ENCODE measurements around the gene ATPAF2.

DNA sequence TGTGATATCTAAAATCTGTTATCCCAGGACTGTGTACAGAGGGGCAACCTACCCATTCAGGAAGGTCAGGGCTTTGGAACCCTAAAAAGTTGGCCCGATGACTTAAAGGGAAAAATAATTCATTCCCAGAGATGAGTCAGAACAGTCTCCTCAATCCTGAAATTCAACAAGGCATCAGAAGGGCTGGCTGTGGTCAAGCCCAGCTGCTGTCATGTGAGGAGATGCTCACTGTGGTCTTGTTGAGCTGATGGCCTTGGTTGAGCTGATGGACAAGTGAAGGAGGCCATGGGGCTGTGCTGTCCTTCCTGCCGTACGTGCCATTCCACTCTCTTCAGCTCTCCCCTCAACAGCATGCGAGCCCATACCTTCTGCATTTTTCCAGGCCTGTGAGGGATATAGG is 27.9 kb upstream of the ATPAF2 start:
- TF ChIP-seq EZH2 (IDR thresholded peaks at IDR 0.05; ENCODE audit: insufficient read depth, poor library complexity, severe bottlenecking) (no peak), EZH2phosphoT487 (IDR thresholded peaks at IDR 0.05; ENCODE audit: insufficient read depth, low read depth) (no peak)

Data from GM23248 (cell line).